Astrocyte (in vitro differentiated cells and primary cell): Measurements from ENCODE around the gene FAM120B. TPM values are rescaled to one million over a fixed set of nuclear protein-coding genes. Genes with fewer than 3 reads are reported as not detected.

ENCODE experiments used
- DNase-seq: peaks from one replicate; pipeline ENCODE4 v3.0.0-alpha.2; 2010; ENCODE audit warnings: low read depth
- FAIRE-seq: peaks from 2 replicates; lab custom pipeline; 2011; peaks lifted over from hg19 to GRCh38; lab: Jason Lieb, UNC
- H2AFZ ChIP-seq: 2 replicates; pipeline ENCODE4 v1.6.0; 2012; ENCODE audit warnings: low read depth, low read length, inconsistent platforms
- H3K27ac ChIP-seq: 2 replicates; pipeline ENCODE4 v1.5.1; 2011; ENCODE audit warnings: low read depth, low read length, inconsistent platforms
- H3K27me3 ChIP-seq: 2 replicates; pipeline ENCODE4 v1.6.0; 2011; ENCODE audit warnings: low read length, inconsistent platforms; ENCODE audit not compliant: insufficient read depth
- H3K36me3 ChIP-seq: 2 replicates; pipeline ENCODE4 v1.5.1; 2011; ENCODE audit warnings: low read length, inconsistent platforms; ENCODE audit not compliant: insufficient read depth
- H3K4me1 ChIP-seq: 2 replicates; pipeline ENCODE4 v1.5.1; 2011; ENCODE audit warnings: low read length, inconsistent platforms; ENCODE audit not compliant: insufficient read depth
- H3K4me2 ChIP-seq: 2 replicates; pipeline ENCODE4 v1.6.0; 2012; ENCODE audit warnings: low read length, inconsistent platforms
- H3K4me3 ChIP-seq: 2 replicates; pipeline ENCODE4 v1.5.1; 2011; ENCODE audit warnings: low read depth, mild to moderate bottlenecking, low read length, inconsistent platforms; ENCODE audit not compliant: insufficient read depth
- H3K79me2 ChIP-seq: 2 replicates; pipeline ENCODE4 v1.6.0; 2012; ENCODE audit warnings: mild to moderate bottlenecking, low read length, inconsistent platforms; ENCODE audit not compliant: insufficient read depth
- H3K9ac ChIP-seq: 2 replicates; pipeline ENCODE4 v1.6.0; 2012; ENCODE audit warnings: mild to moderate bottlenecking, low read length, inconsistent platforms
- H3K9me3 ChIP-seq: 2 replicates; pipeline ENCODE4 v1.5.1; 2012; ENCODE audit warnings: low read depth, mild to moderate bottlenecking, low read length, inconsistent platforms; ENCODE audit not compliant: insufficient read depth
- H4K20me1 ChIP-seq: 2 replicates; pipeline ENCODE4 v1.6.0; 2012; ENCODE audit warnings: low read length, inconsistent platforms; ENCODE audit not compliant: insufficient read depth
- H3K27ac Mint-ChIP-seq: one replicate; pipeline ENCODE4 v1.8.0; 2021; ENCODE audit warnings: mild to moderate bottlenecking, mixed read lengths; ENCODE audit not compliant: unreplicated experiment
- H3K27me3 Mint-ChIP-seq: one replicate; pipeline ENCODE4 v1.8.0; 2021; ENCODE audit warnings: low read depth, mixed read lengths; ENCODE audit not compliant: unreplicated experiment
- H3K36me3 Mint-ChIP-seq: one replicate; pipeline ENCODE4 v1.8.0; 2021; ENCODE audit warnings: low read depth, mixed read lengths; ENCODE audit not compliant: unreplicated experiment
- H3K4me1 Mint-ChIP-seq: one replicate; pipeline ENCODE4 v1.8.0; 2021; ENCODE audit warnings: low read depth, mixed read lengths; ENCODE audit not compliant: unreplicated experiment
- H3K4me3 Mint-ChIP-seq: one replicate; pipeline ENCODE4 v1.8.0; 2021; ENCODE audit warnings: mild to moderate bottlenecking, moderate library complexity, mixed read lengths; ENCODE audit not compliant: unreplicated experiment
- H3K9me3 Mint-ChIP-seq: one replicate; pipeline ENCODE4 v1.8.0; 2021; ENCODE audit warnings: mild to moderate bottlenecking, mixed read lengths; ENCODE audit not compliant: unreplicated experiment
- EZH2 ChIP-seq: IDR thresholded peaks from 2 replicates; pipeline ENCODE4 v1.6.1; 2012; ENCODE audit warnings: mild to moderate bottlenecking, low read length, inconsistent platforms; ENCODE audit not compliant: insufficient read depth
- total RNA-seq: library from RNA; stranded (reverse); gene quantifications from 2 replicates; pipeline ENCODE4 v1.2.1, GENCODE V29; 2021
- TF ChIP-seq, protein P1 (sequence below): IDR thresholded peaks from 2 replicates; pipeline ENCODE4 v1.5.1; 2011; ENCODE audit warnings: low read depth, mild to moderate bottlenecking, inconsistent platforms, low read length, moderate library complexity; ENCODE audit not compliant: insufficient read depth

The FAM120B gene
- total RNA-seq, 1 donor from 2014 or later, result 29.8 TPM

DNA sequence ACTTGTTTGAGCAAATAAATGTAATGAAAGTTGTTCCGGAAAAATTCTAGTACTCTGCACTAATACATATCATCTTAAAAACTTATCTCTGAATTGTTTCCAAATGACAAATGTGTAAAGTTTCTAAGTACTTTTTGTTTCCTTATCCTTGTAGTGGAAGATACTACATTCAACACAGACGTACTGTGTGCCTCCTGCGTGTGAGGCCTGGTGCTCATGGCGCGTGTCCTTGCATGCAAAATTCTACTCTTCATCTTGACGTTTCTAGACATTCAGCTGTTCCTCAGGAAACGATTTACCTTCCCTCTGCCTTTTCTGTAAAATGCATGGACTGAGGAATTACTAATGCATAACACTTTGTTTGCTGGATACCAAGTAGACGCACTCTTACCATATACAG is 27.1 kb upstream of the FAM120B start:
- H3K36me3 ChIP-seq, result no peaks in the 10 kb centered on the region
- no peaks in the 10 kb centered on the region for H3K4me1 ChIP-seq
- peaks cover 54% of the 10 kb centered on the region for H3K27me3 Mint-ChIP-seq
- H2AFZ ChIP-seq, result no peak overlapping the region
- H3K36me3 Mint-ChIP-seq, result peaks cover 2% of the 10 kb centered on the region
- no peaks in the 10 kb centered on the region for H3K79me2 ChIP-seq
- no peak overlapping the region for H3K4me2 ChIP-seq
- H3K27ac ChIP-seq, result no peak overlapping the region
- H3K4me3 ChIP-seq, result no peak overlapping the region
- TF ChIP-seq, protein P1, sequence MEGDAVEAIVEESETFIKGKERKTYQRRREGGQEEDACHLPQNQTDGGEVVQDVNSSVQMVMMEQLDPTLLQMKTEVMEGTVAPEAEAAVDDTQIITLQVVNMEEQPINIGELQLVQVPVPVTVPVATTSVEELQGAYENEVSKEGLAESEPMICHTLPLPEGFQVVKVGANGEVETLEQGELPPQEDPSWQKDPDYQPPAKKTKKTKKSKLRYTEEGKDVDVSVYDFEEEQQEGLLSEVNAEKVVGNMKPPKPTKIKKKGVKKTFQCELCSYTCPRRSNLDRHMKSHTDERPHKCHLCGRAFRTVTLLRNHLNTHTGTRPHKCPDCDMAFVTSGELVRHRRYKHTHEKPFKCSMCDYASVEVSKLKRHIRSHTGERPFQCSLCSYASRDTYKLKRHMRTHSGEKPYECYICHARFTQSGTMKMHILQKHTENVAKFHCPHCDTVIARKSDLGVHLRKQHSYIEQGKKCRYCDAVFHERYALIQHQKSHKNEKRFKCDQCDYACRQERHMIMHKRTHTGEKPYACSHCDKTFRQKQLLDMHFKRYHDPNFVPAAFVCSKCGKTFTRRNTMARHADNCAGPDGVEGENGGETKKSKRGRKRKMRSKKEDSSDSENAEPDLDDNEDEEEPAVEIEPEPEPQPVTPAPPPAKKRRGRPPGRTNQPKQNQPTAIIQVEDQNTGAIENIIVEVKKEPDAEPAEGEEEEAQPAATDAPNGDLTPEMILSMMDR, result no peak
- TF ChIP-seq EZH2, result no peak
- no peak overlapping the region for H3K9ac ChIP-seq
- no peak overlapping the region for H3K4me3 Mint-ChIP-seq
- no peak for FAIRE-seq
- H3K9me3 Mint-ChIP-seq, result no peaks in the 10 kb centered on the region
- no peaks in the 10 kb centered on the region for H4K20me1 ChIP-seq
- H3K27ac Mint-ChIP-seq, result no peak overlapping the region
- H3K9me3 ChIP-seq, result no peaks in the 10 kb centered on the region
- DNase-seq, result no peak
- H3K27me3 ChIP-seq, result peaks cover 5% of the 10 kb centered on the region
- H3K4me1 Mint-ChIP-seq, result no peaks in the 10 kb centered on the region

DNA sequence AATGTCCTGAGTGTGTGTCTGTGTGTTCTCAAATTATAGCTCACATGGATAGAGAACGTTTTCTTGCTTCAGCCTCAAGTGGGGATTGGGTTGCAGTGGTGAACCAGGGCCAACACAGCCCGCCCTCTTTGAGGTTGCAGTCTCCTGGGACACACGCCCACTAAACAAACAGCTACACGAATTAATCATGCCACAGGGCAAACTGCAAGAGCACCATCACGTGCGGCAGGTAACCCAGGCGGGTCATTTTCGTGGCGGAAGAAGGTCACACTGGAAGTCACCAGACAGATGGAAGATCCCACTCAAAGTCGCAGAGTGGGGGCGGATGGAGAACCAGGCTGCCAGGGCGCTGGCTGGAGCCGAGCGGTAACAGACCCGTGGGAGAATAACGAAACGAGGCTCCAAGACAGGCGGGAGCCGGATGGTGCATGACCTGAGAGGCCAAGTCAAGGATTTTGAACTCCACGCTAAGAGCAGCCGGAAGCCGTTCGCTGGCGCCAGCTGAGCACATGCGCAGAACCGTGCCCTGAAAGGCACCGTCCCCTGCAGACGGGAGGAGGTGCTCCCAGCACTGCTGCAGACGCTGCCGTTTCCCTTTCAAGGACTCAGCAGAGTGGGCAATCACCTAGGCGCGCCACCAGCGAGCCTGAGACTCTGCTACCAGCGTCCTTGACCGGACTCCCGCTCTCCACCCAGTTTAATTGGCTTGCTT is 26.4 kb upstream of the FAM120B start:
- FAIRE-seq (no peak), DNase-seq (no peak)
- Histone ChIP-seq H3K9me3 (no peaks in the 10 kb centered on the region), H3K79me2 (no peaks in the 10 kb centered on the region), H3K36me3 (no peaks in the 10 kb centered on the region), H3K4me1 (no peaks in the 10 kb centered on the region), H3K27me3 (peaks cover 8% of the 10 kb centered on the region), H3K27ac (no peak overlapping the region), H2AFZ (peak overlapping the region; percentile 18), H3K4me2 (peak overlapping the region; percentile 44), H4K20me1 (no peaks in the 10 kb centered on the region), H3K4me3 (no peak overlapping the region), H3K9ac (no peak overlapping the region)
- peaks cover 2% of the 10 kb centered on the region for H3K36me3 Mint-ChIP-seq
- TF ChIP-seq, protein P1, result no peak
- TF ChIP-seq EZH2, result no peak
- no peaks in the 10 kb centered on the region for H3K4me1 Mint-ChIP-seq
- H3K4me3 Mint-ChIP-seq, result no peak overlapping the region
- peaks cover 56% of the 10 kb centered on the region for H3K27me3 Mint-ChIP-seq
- no peak overlapping the region for H3K27ac Mint-ChIP-seq
- H3K9me3 Mint-ChIP-seq, result no peaks in the 10 kb centered on the region

DNA sequence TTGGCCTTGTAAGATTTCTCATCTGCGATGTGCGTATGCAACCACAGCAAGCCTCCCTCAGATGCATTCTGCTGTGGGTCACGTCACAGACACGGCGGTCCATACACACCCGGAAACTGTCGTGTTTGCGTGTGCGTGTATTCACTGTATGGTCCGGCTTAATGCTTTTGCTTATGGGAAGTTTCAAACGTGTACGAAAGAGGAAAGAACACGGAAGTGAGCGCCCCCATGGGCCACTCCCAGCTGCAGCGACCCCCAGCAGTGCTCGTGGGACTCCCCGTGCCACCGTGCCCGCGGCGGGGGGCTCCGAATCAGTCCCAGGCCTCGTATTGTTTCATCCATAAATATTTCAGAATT is 25.9 kb upstream of the FAM120B start:
- Histone ChIP-seq H3K79me2 (no peaks in the 10 kb centered on the region), H3K4me3 (no peak overlapping the region), H2AFZ (no peak overlapping the region)

More for the DNA sequence above, 25.9 kb upstream of the FAM120B start:
- Histone ChIP-seq H4K20me1 (no peaks in the 10 kb centered on the region), H3K36me3 (no peaks in the 10 kb centered on the region), H3K27me3 (peaks cover 10% of the 10 kb centered on the region), H3K27ac (no peak overlapping the region), H3K4me1 (no peaks in the 10 kb centered on the region), H3K4me2 (peak overlapping the region; percentile 44), H3K9ac (no peak overlapping the region), H3K9me3 (no peaks in the 10 kb centered on the region)
- TF ChIP-seq EZH2, result no peak
- TF ChIP-seq, protein P1, result no peak
- H3K27me3 Mint-ChIP-seq, result peaks cover 55% of the 10 kb centered on the region
- H3K4me1 Mint-ChIP-seq, result no peaks in the 10 kb centered on the region
- no peak overlapping the region for H3K27ac Mint-ChIP-seq
- DNase-seq (no peak), FAIRE-seq (no peak)
- H3K4me3 Mint-ChIP-seq, result no peak overlapping the region
- no peaks in the 10 kb centered on the region for H3K9me3 Mint-ChIP-seq
- peaks cover 6% of the 10 kb centered on the region for H3K36me3 Mint-ChIP-seq
